Measurements from ENCODE around the gene HMGCR. TPM values are rescaled to one million over a fixed set of nuclear protein-coding genes. Genes with fewer than 3 reads are reported as not detected.
A peak's percentile ranks its signal among the peaks of the same experiment; 100 is the strongest.

The HMGCR gene
- total and polyA plus RNA-seq, 4 donors: 12.4 to 237 (median 77.1) TPM

- TF ChIP-seq RAD21 (IDR thresholded peaks at IDR 0.05): no peak
- TF ChIP-seq MAX (IDR thresholded peaks at IDR 0.05): no peak
- TF ChIP-seq CTCF (IDR thresholded peaks at IDR 0.05; ENCODE audit: low read depth, low read length, missing input control): no peak
- no peak for TF ChIP-seq RXRA (IDR thresholded peaks at IDR 0.05)
These were observed 17.4 kb upstream of the HMGCR start (continued) for GRCh38 chr5:75319638-75320037.

GRCh38 chr5:75320371-75320770 is 16.6 kb upstream of the HMGCR start:
- Histone ChIP-seq H3K4me3 (ENCODE audit: low read depth in 1 of 3, low read length in 3 of 3) (no peak overlapping the region), H3K27me3 (ENCODE audit: control insufficient read depth in 4 of 4, insufficient read depth in 4 of 4, low read length in 3 of 4) (no peaks in the 10 kb centered on the region), H3K27ac (ENCODE audit: low read depth in 1 of 2, low read length in 2 of 2) (peak overlapping the region in 1 of 2 donors; percentile 18), H3K9ac (ENCODE audit: low read depth in 1 of 2, low read length in 2 of 2) (no peak overlapping the region), H3K4me1 (ENCODE audit: control insufficient read depth in 4 of 4, insufficient read depth in 4 of 4, low read length in 3 of 4) (peaks cover 0 to 3% (median 2%) of the 10 kb centered on the region in 4 donors), H3K36me3 (ENCODE audit: control insufficient read depth in 4 of 4, insufficient read depth in 3 of 4, low read depth in 1 of 4, low read length in 3 of 4) (no peaks in the 10 kb centered on the region), H3K9me3 (ENCODE audit: control insufficient read depth in 4 of 4, low read length in 3 of 4) (no peaks in the 10 kb centered on the region)
- DNase-seq (ENCODE audit: low spot score): no peak
- WGBS: 84% methylated on average over 7 of the region's 7 CpGs
- TF ChIP-seq HNF4G (IDR thresholded peaks at IDR 0.05) (no peak), JUND (IDR thresholded peaks at IDR 0.05) (no peak), EGR1 (IDR thresholded peaks at IDR 0.05; ENCODE audit: low read depth in 2 of 2) (no peak), NR2F2 (IDR thresholded peaks at IDR 0.05) (no peak), TAF1 (conservative IDR thresholded peaks at IDR 0.05) (no peak), REST (IDR thresholded peaks at IDR 0.05) (no peak), CTCF (IDR thresholded peaks at IDR 0.05; ENCODE audit: low read depth, low read length, missing input control) (no peak), ZBTB33 (IDR thresholded peaks at IDR 0.05) (no peak), GABPA (IDR thresholded peaks at IDR 0.05 in 1 of 2, conservative IDR thresholded peaks at IDR 0.05 in 1 of 2) (no peak), RAD21 (IDR thresholded peaks at IDR 0.05) (no peak), YY1 (IDR thresholded peaks at IDR 0.05) (no peak), HNF4A (conservative IDR thresholded peaks at IDR 0.05) (no peak)
